Esophagus squamous epithelium (tissue), 5 donors: ENCODE data around the gene NAV2. TPM values are rescaled to one million over a fixed set of nuclear protein-coding genes. Genes with fewer than 3 reads are reported as not detected.

Source experiments
- DNase-seq: peaks from one replicate; lab custom pipeline; 2025; lab: John Stamatoyannopoulos, UW
- H3K27ac ChIP-seq, 4 donors: fragments of 200-600 bp; sonication (generic); one replicate each; pipeline ENCODE4 v1.5.1; 2016 to 2019; ENCODE audit warnings: mild to moderate bottlenecking in 1 of 4
- H3K27me3 ChIP-seq, 4 donors: fragments of 200-600 bp; sonication (generic); 1 replicate in 3 of 4; 2 replicates in 1 of 4; pipeline versions ENCODE4 v1.5.1 to v1.6.0; 2017 to 2021; ENCODE audit warnings: antibody characterized with exemption in 1 of 4
- H3K36me3 ChIP-seq, 3 donors: fragments of 200-600 bp; sonication (generic); one replicate each; pipeline ENCODE4 v1.5.1; 2016 to 2019
- H3K4me1 ChIP-seq, 3 donors: fragments of 200-600 bp; sonication (generic); one replicate each; pipeline ENCODE4 v1.5.1; 2017 to 2019
- H3K4me3 ChIP-seq, 4 donors: fragments of 200-600 bp; sonication (generic); 1 replicate in 3 of 4; 2 replicates in 1 of 4; pipeline ENCODE4 v1.5.1; 2016 to 2019; ENCODE audit warnings: mild to moderate bottlenecking in 2 of 4, moderate library complexity in 1 of 4
- H3K9me3 ChIP-seq, 3 donors: fragments of 200-600 bp; sonication (generic); one replicate each; pipeline ENCODE4 v1.5.1; 2016 to 2019
- POLR2A ChIP-seq, 4 donors: fragments of 450-650 bp; IDR thresholded peaks; one replicate each; pipeline ENCODE4 v1.6.1; 2017; ENCODE audit warnings: antibody characterized with exemption in 4 of 4, mild to moderate bottlenecking in 4 of 4, moderate library complexity in 3 of 4
- WGBS, 2 donors: methylation state at CpG; one replicate each; pipeline ENCODE4 v1.1.5; 2018; 5-methylcytosine and 5-hydroxymethylcytosine counted together
- intact Hi-C: fragments of 100-400 bp; cut with DNase I; formaldehyde crosslinking; loops from one replicate; pipeline ENCODE4 v1.15.0; 2022
- total RNA-seq, 4 donors: library from RNA; depleted of rRNA; stranded (reverse); fragments of >200 nt; gene quantifications; one replicate each; pipeline ENCODE4 v1.1.0, GENCODE V29; 2016
- TF ChIP-seq, protein P1 (sequence below), 6 experiments: fragments of 450-650 bp in 4 of 6; fragments of 200-600 bp in 2 of 6; sonication (generic) in 2 of 6; IDR thresholded peaks; one replicate each; pipeline ENCODE4 v1.5.1; 2016 to 2019; ENCODE audit warnings: antibody characterized with exemption in 6 of 6, mild to moderate bottlenecking in 4 of 6, moderate library complexity in 4 of 6
- donor health status: DM: yes; HTN: yes; CAD: no.

Gene NAV2
- total RNA-seq, 4 donors from 2014 or later: 4.9 to 19.1 (median 14.6) TPM

DNA sequence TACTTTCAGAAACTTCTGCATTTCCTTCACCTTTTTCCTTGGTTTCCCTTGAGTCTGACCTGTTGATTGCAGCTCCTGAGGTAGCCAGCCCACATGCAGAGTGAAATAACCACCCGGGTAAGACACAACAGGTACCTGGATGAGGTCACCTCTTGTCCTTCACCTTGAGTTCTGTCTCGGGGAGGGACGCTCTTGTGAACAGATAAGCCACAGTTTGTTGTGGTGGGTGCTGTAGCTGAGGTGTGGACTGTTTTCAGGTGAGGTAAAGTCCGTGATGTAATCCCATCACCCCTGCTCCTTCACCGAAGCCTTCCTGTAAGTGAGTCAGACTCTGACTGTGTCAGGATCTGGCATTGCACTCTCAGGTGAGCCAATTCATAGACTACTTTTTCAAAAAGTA lies 183.1 kb downstream of the NAV2 start:
- WGBS, 2 donors: 45 to 70% methylated on average over 3 to 5 of the region's 5 CpGs
- intact Hi-C loops: no loop called here
- DNase-seq: no peak
- Histone ChIP-seq H3K36me3 (no peaks in the 10 kb centered on the region), H3K4me1 (no peaks in the 10 kb centered on the region), H3K4me3 (no peak overlapping the region), H3K9me3 (no peaks in the 10 kb centered on the region), H3K27ac (no peak overlapping the region), H3K27me3 (no peaks in the 10 kb centered on the region)
- TF ChIP-seq, protein P1, sequence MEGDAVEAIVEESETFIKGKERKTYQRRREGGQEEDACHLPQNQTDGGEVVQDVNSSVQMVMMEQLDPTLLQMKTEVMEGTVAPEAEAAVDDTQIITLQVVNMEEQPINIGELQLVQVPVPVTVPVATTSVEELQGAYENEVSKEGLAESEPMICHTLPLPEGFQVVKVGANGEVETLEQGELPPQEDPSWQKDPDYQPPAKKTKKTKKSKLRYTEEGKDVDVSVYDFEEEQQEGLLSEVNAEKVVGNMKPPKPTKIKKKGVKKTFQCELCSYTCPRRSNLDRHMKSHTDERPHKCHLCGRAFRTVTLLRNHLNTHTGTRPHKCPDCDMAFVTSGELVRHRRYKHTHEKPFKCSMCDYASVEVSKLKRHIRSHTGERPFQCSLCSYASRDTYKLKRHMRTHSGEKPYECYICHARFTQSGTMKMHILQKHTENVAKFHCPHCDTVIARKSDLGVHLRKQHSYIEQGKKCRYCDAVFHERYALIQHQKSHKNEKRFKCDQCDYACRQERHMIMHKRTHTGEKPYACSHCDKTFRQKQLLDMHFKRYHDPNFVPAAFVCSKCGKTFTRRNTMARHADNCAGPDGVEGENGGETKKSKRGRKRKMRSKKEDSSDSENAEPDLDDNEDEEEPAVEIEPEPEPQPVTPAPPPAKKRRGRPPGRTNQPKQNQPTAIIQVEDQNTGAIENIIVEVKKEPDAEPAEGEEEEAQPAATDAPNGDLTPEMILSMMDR (IDR thresholded peaks at IDR 0.05): peak in 1 of 6 experiments; percentile 12
- no peak for TF ChIP-seq POLR2A (IDR thresholded peaks at IDR 0.05)

DNA sequence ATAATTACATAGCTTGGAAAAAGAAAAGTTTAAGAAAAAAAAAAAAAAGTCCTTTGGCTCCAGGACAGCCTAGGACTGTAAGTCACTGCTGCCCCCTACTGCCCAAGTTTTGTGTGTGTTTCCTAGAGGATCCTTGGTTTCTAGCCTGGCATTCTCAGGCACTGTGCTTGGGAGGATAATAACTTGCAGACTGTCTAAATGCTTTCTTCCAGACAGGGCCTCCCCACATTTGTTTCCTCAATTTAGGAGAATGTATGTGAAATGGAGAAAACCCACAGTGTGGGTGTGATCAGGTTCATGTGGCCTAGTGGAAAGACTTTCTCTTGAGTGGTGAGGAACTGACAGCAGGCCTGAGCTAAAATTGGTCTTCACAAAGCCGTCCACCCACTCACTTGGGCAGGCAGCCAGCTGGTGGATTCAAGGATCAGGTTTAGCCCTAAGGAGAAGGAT lies 191.0 kb downstream of the NAV2 start:
- Histone ChIP-seq H3K27me3 (no peaks in the 10 kb centered on the region), H3K9me3 (no peaks in the 10 kb centered on the region), H3K36me3 (peaks cover 0 to 5% (median 0%) of the 10 kb centered on the region in 3 donors), H3K4me1 (no peaks in the 10 kb centered on the region), H3K27ac (no peak overlapping the region), H3K4me3 (no peak overlapping the region)
- intact Hi-C loops: loop anchor here (5.0 to 10.0 kb wide), 3 partner anchors 89 to 341 kb away; no protein-coding TSS in a partner anchor
- no peak for DNase-seq
- TF ChIP-seq, protein P1 (IDR thresholded peaks at IDR 0.05): peak; percentile 21 to 79 (median 70)
- no peak for TF ChIP-seq POLR2A (IDR thresholded peaks at IDR 0.05)
- whole genome bisulfite sequencing, 2 donors: 6 to 25% methylated on average over 1 of the region's 1 CpG

DNA sequence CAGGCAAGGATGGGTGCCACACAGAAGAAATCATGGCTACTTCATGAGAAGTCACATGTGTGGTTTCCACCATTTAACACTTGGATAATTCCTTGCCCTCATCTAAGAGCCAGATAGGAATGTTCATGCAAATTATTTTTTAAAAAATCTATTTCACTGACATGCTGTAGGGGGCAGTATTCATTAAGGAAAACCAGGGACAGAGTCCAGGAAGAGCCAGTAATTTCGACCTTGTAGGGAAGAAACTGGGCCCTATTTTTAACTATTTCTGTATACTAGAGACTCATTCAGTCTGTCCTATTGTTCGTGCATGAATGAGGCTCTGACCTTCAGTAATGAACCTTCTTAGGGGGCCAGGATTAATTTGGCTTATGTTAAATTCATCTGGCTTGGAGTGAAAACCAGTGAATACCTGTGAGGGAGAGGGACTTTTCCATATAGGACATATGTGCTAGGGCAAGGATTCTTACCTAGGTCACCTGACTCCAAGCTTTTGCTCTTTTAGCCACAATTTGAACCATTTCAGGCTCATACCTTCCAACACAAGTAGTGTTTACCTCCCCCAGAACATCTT lies 192.7 kb downstream of the NAV2 start:
- Histone ChIP-seq H3K27me3 (no peaks in the 10 kb centered on the region), H3K4me3 (no peak overlapping the region), H3K9me3 (no peaks in the 10 kb centered on the region), H3K27ac (no peak overlapping the region), H3K4me1 (no peaks in the 10 kb centered on the region), H3K36me3 (peaks cover 0 to 5% (median 0%) of the 10 kb centered on the region in 3 donors)
- no peak for TF ChIP-seq POLR2A (IDR thresholded peaks at IDR 0.05)
- TF ChIP-seq, protein P1 (IDR thresholded peaks at IDR 0.05): peak in 5 of 6 experiments; percentile 45 to 75 (median 54)
- WGBS, 2 donors: 17 to 19% methylated on average over 2 of the region's 2 CpGs
- intact Hi-C loops: loop anchor here (10.0 kb wide), 2 partner anchors 91 to 161 kb away; no protein-coding TSS in a partner anchor
- no peak for DNase-seq

DNA sequence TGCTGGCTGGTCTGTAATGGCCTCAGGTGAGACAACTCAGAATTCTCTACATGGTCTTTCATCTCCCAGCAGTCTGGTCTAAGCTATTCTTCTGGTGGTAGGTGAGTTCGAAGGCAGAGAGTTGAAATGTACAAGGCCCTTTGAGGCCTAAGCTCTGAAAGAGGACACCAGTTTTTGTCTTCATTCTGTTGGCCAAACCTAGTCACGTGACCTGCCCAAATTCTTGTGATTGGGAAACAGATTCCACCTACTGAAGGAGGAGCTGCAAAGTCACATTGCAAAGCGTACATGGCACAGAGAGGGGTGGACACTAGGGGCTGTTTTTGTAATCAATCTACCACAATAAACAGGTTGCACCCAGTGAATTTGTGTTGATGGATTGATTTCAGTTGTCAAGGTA lies 193.5 kb downstream of the NAV2 start:
- 97 to 100% methylated on average over 2 to 3 of the region's 3 CpGs for WGBS, 2 donors
- Histone ChIP-seq H3K9me3 (no peaks in the 10 kb centered on the region), H3K4me3 (no peak overlapping the region), H3K27ac (no peak overlapping the region), H3K4me1 (no peaks in the 10 kb centered on the region), H3K27me3 (no peaks in the 10 kb centered on the region), H3K36me3 (peaks cover 0 to 5% (median 0%) of the 10 kb centered on the region in 3 donors)
- TF ChIP-seq POLR2A (IDR thresholded peaks at IDR 0.05): no peak
- TF ChIP-seq, protein P1 (IDR thresholded peaks at IDR 0.05): no peak
- intact Hi-C loops: loop anchor here (10.0 kb wide), 2 partner anchors 91 to 161 kb away; no protein-coding TSS in a partner anchor
- no peak for DNase-seq

DNA sequence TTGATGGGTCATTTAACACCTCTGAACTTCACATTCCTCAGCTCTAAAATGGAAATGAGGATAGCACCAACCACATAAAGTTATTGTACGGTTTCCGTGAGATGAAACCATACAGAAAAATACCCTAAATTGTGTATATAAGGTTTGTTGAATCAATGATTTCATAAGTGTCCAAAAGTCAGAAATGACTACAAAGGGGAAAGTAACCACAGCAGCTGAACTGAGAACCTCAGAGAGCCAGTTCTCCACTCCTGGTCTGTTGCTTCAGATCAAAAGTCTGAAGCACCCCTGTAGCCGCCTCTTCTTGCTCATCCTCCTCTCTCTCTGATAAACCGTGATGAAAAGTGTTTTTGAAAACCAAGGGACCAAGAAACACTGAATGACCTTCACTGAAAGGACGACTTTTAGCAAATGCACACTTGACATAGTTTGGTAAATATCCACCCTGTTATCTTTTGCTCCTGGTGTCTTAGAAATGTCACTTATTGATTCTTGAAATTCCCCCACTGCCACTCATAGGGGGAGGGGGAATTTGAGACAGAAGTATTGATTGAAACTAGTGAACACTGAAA lies 194.5 kb downstream of the NAV2 start:
- H3K27ac ChIP-seq: no peak overlapping the region
- 75 to 81% methylated on average over 5 of the region's 5 CpGs for WGBS, 2 donors
- intact Hi-C loops: loop anchor here (10.0 kb wide), 2 partner anchors 92 to 162 kb away; no protein-coding TSS in a partner anchor

More for the DNA sequence above, 194.5 kb downstream of the NAV2 start:
- Histone ChIP-seq H3K4me1 (peaks cover 0 to 1% (median 0%) of the 10 kb centered on the region in 3 donors), H3K9me3 (no peaks in the 10 kb centered on the region), H3K36me3 (peaks cover 0 to 5% (median 0%) of the 10 kb centered on the region in 3 donors), H3K4me3 (no peak overlapping the region), H3K27me3 (no peaks in the 10 kb centered on the region)
- DNase-seq: no peak
- no peak for TF ChIP-seq POLR2A (IDR thresholded peaks at IDR 0.05)
- TF ChIP-seq, protein P1 (IDR thresholded peaks at IDR 0.05): no peak
